Smooth muscle cell (in vitro differentiated cells): ENCODE data around the gene CISTR. TPM values are rescaled to one million over a fixed set of nuclear protein-coding genes. Genes with fewer than 3 reads are reported as not detected.

ENCODE experiments used
- DNase-seq: peaks from one replicate; lab custom pipeline; 2025; ENCODE audit not compliant: unreplicated experiment; lab: John Stamatoyannopoulos, UW
- H2AFZ ChIP-seq: fragments of 200-600 bp; sonication (generic); 2 replicates; pipeline ENCODE4 v1.6.0; 2016; ENCODE audit warnings: antibody characterized with exemption, low read depth, mild to moderate bottlenecking
- H3F3A ChIP-seq: fragments of 200-600 bp; sonication (generic); 2 replicates; pipeline ENCODE4 v1.6.0; 2017; ENCODE audit warnings: antibody characterized with exemption, low read depth
- H3K27ac ChIP-seq: fragments of 200-600 bp; sonication (generic); 2 replicates; pipeline ENCODE4 v1.5.1; 2016; ENCODE audit warnings: low read depth, mild to moderate bottlenecking
- H3K27me3 ChIP-seq: fragments of 200-600 bp; sonication (generic); 2 replicates; pipeline ENCODE4 v1.6.1; 2016; ENCODE audit warnings: low read depth, mild to moderate bottlenecking
- H3K36me3 ChIP-seq: fragments of 200-600 bp; sonication (generic); 2 replicates; pipeline ENCODE4 v1.5.1; 2016; ENCODE audit warnings: low read depth
- H3K4me1 ChIP-seq: fragments of 200-600 bp; sonication (generic); 2 replicates; pipeline ENCODE4 v1.5.1; 2016; ENCODE audit warnings: low read depth
- H3K4me2 ChIP-seq: fragments of 200-600 bp; sonication (generic); 2 replicates; pipeline ENCODE4 v1.6.0; 2016; ENCODE audit warnings: mild to moderate bottlenecking
- H3K4me3 ChIP-seq: fragments of 200-600 bp; sonication (generic); 2 replicates; pipeline ENCODE4 v1.5.1; 2016; ENCODE audit warnings: mild to moderate bottlenecking
- H3K79me2 ChIP-seq: fragments of 200-600 bp; sonication (generic); 2 replicates; pipeline ENCODE4 v1.6.0; 2016; ENCODE audit warnings: low read depth, mild to moderate bottlenecking
- H3K9ac ChIP-seq: fragments of 200-600 bp; sonication (generic); 2 replicates; pipeline ENCODE4 v1.6.0; 2016; ENCODE audit warnings: low read depth
- H3K9me3 ChIP-seq: fragments of 200-600 bp; sonication (generic); replicated peaks from 2 replicates; pipeline ENCODE4 v1.5.1; 2016; ENCODE audit warnings: low read depth
- H4K20me1 ChIP-seq: fragments of 200-600 bp; sonication (generic); 2 replicates; pipeline ENCODE4 v1.6.0; 2016; ENCODE audit warnings: low read depth
- WGBS: methylation state at CpG from one replicate; pipeline ENCODE4 v1.1.7; 2016; ENCODE audit warnings: low lambda C conversion rate; 5-methylcytosine and 5-hydroxymethylcytosine counted together
- polyA plus RNA-seq: library from polyadenylated mRNA; unstranded; fragments of >200 nt; fragmentation: Nextera tagmentation; extraction: Ambion mirVana; gene quantifications from 2 replicates; pipeline ENCODE4 v1.2.1, GENCODE V29; 2016
- total RNA-seq: library from RNA; depleted of rRNA; stranded (reverse); fragments of >200 nt; gene quantifications from 2 replicates; pipeline ENCODE4 v1.2.3, GENCODE V29; 2014
- TF ChIP-seq, protein P1 (sequence below): fragments of 200-600 bp; sonication (generic); IDR thresholded peaks from 2 replicates; pipeline ENCODE4 v1.5.1; 2017; ENCODE audit warnings: borderline replicate concordance, mild to moderate bottlenecking, antibody characterized with exemption; ENCODE audit not compliant: insufficient read depth, poor library complexity, severe bottlenecking

The CISTR gene
- total and polyA plus RNA-seq, 2 experiments from 2014 or later = not detected

DNA sequence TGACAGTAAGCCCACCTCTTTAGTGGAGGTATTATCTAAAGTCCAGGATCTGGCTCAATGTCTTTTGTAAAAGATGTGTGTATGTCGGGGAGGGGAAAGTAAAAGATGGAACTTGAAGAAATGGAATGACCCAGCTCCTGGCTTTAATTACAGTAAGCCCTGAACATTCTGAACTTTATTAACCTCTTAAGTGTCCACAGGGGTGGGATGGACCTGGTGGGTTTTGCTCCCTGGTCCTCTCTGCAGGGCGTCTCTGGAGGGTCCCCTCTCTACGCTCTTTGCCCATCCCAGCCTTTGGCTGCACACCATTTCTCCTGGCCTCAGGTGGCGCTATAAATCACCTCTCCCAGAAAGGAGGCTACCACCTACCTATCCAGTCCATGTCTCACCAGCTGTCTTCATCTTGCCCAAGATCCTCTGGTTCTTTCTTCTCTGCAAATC is 3.7 kb upstream of the CISTR start:
- H3K79me2 ChIP-seq = no peaks in the 10 kb centered on the region
- no peak overlapping the region for H3K9ac ChIP-seq
- H3K4me2 ChIP-seq = no peak overlapping the region
- H2AFZ ChIP-seq = no peak overlapping the region
- peaks cover 23% of the 10 kb centered on the region for H3K4me1 ChIP-seq
- H3F3A ChIP-seq = no peaks in the 10 kb centered on the region
- TF ChIP-seq, protein P1, sequence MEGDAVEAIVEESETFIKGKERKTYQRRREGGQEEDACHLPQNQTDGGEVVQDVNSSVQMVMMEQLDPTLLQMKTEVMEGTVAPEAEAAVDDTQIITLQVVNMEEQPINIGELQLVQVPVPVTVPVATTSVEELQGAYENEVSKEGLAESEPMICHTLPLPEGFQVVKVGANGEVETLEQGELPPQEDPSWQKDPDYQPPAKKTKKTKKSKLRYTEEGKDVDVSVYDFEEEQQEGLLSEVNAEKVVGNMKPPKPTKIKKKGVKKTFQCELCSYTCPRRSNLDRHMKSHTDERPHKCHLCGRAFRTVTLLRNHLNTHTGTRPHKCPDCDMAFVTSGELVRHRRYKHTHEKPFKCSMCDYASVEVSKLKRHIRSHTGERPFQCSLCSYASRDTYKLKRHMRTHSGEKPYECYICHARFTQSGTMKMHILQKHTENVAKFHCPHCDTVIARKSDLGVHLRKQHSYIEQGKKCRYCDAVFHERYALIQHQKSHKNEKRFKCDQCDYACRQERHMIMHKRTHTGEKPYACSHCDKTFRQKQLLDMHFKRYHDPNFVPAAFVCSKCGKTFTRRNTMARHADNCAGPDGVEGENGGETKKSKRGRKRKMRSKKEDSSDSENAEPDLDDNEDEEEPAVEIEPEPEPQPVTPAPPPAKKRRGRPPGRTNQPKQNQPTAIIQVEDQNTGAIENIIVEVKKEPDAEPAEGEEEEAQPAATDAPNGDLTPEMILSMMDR = no peak
- H3K27me3 ChIP-seq = peaks cover 86% of the 10 kb centered on the region
- no peak overlapping the region for H3K4me3 ChIP-seq
- no peaks in the 10 kb centered on the region for H3K9me3 ChIP-seq
- H3K27ac ChIP-seq = no peak overlapping the region
- H4K20me1 ChIP-seq = no peaks in the 10 kb centered on the region
- no peak for DNase-seq
- 64% methylated on average over 4 of the region's 4 CpGs for WGBS
- H3K36me3 ChIP-seq = no peaks in the 10 kb centered on the region

- no peak overlapping the region for H3K27ac ChIP-seq
- H3K9ac ChIP-seq = no peak overlapping the region
- peaks cover 23% of the 10 kb centered on the region for H3K4me1 ChIP-seq
- TF ChIP-seq, protein P1 = no peak
- H3K4me2 ChIP-seq = no peak overlapping the region
- H3K36me3 ChIP-seq = no peaks in the 10 kb centered on the region
- H3K27me3 ChIP-seq = peaks cover 86% of the 10 kb centered on the region
- H3K79me2 ChIP-seq = no peaks in the 10 kb centered on the region
- no peaks in the 10 kb centered on the region for H3F3A ChIP-seq
- no peak overlapping the region for H3K4me3 ChIP-seq
- H2AFZ ChIP-seq = no peak overlapping the region
- DNase-seq = no peak
- 67% methylated on average over 4 of the region's 4 CpGs for WGBS
- no peaks in the 10 kb centered on the region for H4K20me1 ChIP-seq
- H3K9me3 ChIP-seq = no peaks in the 10 kb centered on the region
Observed at GRCh38 chr12:53754633-53755264, 3.0 kb upstream of the CISTR start.

- Histone ChIP-seq H3K79me2 (no peaks in the 10 kb centered on the region), H3F3A (no peaks in the 10 kb centered on the region), H3K9me3 (no peaks in the 10 kb centered on the region), H3K9ac (no peak overlapping the region), H3K36me3 (no peaks in the 10 kb centered on the region), H3K27ac (no peak overlapping the region), H4K20me1 (no peaks in the 10 kb centered on the region), H2AFZ (no peak overlapping the region), H3K27me3 (peaks cover 86% of the 10 kb centered on the region), H3K4me3 (no peak overlapping the region), H3K4me1 (peaks cover 23% of the 10 kb centered on the region), H3K4me2 (no peak overlapping the region)
- no peak for DNase-seq
- WGBS = 65% methylated on average over 7 of the region's 7 CpGs
- TF ChIP-seq, protein P1 = no peak
Observed at GRCh38 chr12:53754188-53754585, 2.4 kb upstream of the CISTR start.

DNA sequence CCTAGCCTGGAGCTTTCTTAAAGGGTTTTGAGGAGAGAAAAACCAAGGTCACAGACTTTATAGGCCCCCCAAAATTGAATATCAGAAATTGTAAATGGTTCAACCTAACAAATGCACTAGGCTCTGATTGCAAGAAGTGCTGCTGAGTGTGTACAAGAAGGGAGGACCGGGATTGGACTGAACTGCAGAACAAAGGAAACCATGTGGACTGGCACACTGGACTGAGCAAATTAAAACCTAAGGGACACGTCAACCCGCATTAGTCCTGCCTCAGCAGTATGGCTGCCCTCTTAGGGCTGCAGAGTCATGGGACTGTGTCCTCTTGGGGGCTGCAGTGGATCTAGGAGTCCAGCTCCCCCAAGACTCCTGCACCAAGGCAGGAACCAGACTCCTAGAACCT is 842 bp upstream of the CISTR start:
- peaks cover 33% of the 10 kb centered on the region for H3K4me1 ChIP-seq
- no peaks in the 10 kb centered on the region for H3K9me3 ChIP-seq
- 87% methylated on average over 3 of the region's 3 CpGs for WGBS
- H3K27ac ChIP-seq = no peak overlapping the region
- no peak overlapping the region for H3K4me2 ChIP-seq
- H3F3A ChIP-seq = no peaks in the 10 kb centered on the region
- no peaks in the 10 kb centered on the region for H3K36me3 ChIP-seq
- H3K4me3 ChIP-seq = no peak overlapping the region
- DNase-seq = no peak
- no peak overlapping the region for H3K9ac ChIP-seq
- H3K27me3 ChIP-seq = peaks cover 86% of the 10 kb centered on the region
- H4K20me1 ChIP-seq = no peaks in the 10 kb centered on the region
- H3K79me2 ChIP-seq = no peaks in the 10 kb centered on the region
- no peak overlapping the region for H2AFZ ChIP-seq
- TF ChIP-seq, protein P1 = no peak
